NCI-H2107 treated with DMSO at 0.1 percent for 48 hours (cell line): ENCODE measurements around the gene NLRP3.
A peak's percentile ranks its signal among the peaks of the same experiment; 100 is the strongest.

Experiments
- DNase-seq: peaks from one replicate; lab custom pipeline; 2025; ENCODE audit not compliant: unreplicated experiment; lab: John Stamatoyannopoulos, UW

Gene NLRP3

DNA sequence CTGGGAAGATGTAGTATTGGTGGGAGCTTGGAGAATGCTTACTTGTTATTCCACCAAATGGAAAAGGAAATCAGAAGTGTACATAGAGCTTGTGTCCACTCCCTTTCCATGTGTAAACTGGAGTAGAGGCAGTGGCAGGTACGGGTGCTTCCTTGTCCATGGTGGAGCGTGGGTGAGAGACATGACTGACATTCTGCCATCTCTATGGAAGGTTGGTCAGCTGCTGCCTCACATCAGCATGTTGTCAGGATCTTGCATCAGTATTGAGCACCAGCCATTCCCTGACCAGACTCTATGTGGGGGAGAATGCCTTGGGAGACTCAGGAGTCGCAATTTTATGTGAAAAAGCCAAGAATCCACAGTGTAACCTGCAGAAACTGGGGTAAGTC, 19.8 kb downstream of the NLRP3 start:
- no peak for DNase-seq

DNA sequence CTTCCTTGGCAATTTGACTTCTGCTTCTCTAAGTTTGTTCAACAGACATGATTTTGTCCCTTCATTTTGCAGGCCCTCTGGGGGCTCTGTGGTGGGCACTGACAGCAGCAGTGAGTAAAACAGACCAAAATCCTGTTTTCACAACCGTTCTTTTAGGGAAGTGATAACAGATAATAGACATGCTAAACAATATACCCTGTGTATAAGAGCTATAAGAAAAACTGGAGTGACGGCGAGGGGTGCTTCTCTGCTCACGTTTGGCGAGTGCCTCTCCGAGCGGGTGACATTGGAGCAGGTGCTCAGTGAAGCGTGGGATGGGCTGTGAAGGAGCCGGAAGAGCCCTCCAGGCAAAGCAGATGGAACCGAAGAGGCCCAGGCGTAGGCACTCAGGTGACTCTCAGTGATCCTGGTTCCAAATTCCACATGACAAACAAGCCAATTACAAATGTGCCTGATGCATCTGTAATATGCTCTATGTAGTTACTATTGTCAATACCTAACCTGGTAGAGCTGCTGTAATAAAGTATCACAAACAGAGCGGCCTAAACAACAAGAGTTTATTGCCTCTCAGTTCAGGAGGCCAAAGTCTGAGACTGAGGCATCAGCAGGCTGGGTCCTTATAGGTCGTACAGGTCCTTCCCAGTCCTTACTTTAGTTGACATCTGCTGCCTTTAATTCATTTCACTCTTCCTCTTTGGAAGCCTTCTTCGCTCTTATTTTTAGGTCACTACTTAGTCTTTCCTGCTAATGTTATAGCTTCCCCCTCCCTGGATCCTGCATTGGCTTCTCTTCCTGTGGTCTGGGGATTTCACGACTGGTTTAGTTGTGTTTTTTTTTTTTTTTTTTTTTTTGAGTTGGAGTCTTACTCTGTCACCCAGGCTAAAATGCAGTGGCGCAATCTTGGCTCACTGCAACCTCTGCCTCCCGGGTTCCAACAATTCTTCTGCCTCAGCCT, 21.9 kb downstream of the NLRP3 start:
- DNase-seq = no peak

GRCh38 chr1:247440001-247440620, 24.1 kb downstream of the NLRP3 start:
- no peak for DNase-seq

DNA sequence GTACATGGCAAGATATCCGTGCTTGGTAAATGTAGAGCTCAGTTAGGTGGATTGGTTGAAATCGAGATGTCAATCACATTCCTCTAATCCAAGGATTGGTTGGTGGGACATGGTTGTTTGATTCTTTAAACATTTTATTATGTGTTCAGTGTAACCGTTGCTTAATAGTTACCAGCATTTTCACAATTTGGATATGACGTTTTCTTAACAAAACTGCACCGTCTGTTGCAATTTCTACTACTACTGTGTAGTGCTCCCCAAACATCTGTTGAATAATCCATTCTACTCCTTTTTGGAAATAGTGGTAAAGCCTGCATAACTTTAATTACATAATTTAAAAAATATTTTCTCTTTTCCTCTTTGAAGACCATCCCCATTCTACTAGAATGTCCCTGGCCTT, 25.6 kb downstream of the NLRP3 start:
- DNase-seq = no peak

DNA sequence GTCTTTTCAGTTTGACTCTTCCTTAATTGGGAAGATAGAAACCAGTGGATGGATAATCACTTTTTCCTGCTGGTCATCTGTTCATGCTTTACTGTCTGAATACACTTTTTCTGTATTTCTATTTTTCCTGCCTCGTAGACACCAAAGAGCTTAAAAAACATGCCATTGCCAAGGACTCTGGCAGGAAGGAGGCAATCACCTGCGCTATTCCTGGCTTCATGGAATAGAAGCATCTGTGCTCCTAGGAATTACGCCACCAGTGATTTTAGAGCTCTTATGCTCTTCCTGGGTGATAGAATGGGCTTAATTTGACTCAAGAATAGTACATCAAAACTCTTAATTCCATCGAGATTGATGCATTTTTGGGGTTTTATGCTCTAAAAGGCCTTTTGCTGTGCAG, 26.2 kb downstream of the NLRP3 start:
- no peak for DNase-seq

DNA sequence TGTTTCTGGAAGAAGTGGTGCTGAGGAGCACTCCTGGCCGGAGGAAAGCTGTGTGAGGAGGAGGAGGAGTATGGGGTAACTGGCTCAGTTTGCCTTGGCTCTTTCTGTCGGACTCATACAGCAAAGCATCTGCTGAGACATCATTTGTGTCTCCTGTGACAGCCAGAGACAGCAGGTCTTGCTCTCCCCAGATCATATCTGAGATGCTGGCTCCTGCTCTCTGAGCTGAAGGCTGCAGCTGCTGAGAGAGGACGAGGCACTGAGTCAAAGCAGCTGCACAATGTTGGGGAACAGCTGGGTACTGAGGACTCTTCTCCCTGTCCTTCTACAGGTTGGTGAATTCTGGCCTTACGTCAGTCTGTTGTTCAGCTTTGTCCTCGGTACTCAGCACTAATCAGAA, 27.7 kb downstream of the NLRP3 start:
- no peak for DNase-seq

DNA sequence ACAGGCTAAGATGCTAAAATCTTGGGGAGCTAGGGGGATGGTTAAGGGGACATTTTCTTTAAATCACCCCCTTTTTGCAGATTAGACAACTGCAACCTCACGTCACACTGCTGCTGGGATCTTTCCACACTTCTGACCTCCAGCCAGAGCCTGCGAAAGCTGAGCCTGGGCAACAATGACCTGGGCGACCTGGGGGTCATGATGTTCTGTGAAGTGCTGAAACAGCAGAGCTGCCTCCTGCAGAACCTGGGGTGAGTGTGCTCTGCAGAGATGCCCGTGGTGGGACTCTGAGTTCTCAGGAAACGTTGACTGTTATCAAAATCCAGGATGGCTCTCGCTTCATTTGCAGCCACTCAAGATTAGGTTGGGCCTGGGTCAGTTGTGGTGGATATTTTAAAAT, 28.6 kb downstream of the NLRP3 start:
- no peak for DNase-seq

DNA sequence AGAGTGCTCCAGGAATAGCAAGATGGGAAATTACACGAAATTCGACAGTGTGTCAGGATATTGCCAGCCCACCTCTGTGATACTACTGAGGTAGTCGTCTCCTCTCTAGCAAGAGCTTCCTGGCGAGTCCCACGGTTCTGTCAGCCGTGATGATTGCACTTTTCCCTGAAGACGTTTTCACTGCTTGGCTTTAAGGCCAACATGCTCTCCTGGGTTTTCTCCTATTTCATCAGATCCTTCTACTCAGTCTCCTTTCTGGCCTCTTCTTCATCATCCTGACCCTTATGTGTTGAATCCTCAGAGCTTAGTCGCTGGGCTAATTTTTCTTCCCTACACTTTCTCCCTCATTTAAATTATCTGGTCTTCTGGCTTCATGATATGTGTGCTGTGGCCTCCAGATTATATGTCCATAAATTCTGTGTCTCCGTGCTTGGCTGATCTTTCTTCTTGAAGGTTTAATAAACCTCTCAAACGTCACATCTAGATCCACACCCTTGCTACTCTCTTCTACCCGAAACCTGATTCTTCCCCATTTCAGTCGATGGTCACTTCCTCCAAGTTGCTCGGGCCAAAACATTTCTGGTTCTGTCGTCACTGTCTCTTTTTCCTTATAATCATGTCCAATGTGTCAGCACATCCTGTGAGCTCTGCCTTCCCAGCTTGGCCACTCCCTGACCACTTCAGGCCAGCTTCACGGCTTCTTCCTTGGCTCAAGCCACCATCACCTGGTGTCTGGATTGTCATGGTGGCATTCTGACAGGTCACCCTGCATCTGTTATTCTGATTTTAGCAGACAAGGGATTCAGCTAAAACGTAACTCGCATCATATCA, 29.8 kb downstream of the NLRP3 start:
- DNase-seq = no peak

- no peak for DNase-seq
Observed at GRCh38 chr1:247447162-247447909, 31.4 kb downstream of the NLRP3 start.

DNA sequence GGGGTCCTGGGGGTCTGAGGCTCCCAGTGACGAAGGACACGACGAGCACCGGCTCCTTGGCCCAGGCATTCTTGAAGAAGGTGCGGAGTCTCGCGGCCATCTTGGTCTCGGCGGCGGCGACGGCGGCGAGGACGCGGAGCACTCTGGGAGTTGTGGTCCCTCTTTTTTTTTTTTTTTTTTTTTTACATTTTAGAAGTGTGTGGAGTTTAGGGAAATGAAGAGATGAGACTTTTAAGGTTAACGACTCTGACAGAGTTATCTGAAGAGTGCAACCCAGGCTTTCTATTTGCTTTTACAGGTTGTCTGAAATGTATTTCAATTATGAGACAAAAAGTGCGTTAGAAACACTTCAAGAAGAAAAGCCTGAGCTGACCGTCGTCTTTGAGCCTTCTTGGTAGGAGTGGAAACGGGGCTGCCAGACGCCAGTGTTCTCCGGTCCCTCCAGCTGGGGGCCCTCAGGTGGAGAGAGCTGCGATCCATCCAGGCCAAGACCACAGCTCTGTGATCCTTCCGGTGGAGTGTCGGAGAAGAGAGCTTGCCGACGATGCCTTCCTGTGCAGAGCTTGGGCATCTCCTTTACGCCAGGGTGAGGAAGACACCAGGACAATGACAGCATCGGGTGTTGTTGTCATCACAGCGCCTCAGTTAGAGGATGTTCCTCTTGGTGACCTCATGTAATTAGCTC, 32.3 kb downstream of the NLRP3 start:
- peak; percentile 10 for DNase-seq

- DNase-seq = no peak
Observed at GRCh38 chr1:247451388-247452010, 35.5 kb downstream of the NLRP3 start.

DNA sequence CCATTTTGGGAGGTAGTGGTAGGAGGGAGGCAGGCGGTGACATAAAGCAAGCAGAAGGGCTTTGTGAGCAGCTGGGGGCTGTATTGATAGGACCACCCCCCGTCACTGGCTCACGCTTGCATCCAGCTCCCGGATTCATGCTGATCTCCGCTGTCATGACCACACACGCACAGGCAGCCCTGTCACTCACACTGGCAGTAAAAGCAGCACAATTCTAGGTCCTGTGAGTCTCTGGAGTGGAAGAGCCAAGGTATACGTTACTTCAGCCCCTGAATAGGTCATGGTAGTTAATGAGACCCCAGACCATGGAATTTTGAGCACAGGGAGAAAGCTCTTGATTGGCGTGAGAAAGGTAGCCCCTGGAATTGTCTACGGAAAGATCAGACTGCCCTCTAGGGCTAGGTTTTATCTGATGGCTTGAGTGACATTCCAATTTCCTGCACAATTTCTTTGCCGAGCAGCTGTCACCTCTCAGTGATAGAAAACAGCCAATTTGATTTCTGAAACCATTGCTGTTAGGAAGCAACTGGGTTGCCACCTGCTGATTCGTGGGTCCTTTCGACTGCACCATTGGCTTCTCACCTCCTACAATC, 36.6 kb downstream of the NLRP3 start:
- no peak for DNase-seq

GRCh38 chr1:247453245-247453644, 37.3 kb downstream of the NLRP3 start:
- no peak for DNase-seq

GRCh38 chr1:247453997-247454396, 38.0 kb downstream of the NLRP3 start:
- DNase-seq = no peak

DNA sequence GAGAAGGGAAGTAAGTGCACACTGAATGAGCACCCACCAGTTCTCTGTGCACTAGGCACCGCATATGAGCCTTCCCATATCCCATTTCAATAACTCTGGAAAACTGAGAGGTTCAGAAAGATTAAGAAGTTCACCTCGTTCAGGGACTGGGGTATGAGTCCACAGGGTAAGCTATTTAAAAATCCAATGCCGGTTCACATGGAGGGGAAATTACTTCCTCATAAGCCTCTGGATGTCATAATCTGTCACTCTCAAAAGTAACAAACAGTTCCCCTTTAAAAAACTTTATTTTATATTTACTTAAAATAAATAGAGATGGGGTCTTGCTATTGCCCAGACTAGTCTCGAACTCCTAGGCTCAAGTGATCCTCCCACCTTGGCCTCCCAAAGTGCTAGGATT, 40.0 kb downstream of the NLRP3 start:
- DNase-seq = no peak

DNA sequence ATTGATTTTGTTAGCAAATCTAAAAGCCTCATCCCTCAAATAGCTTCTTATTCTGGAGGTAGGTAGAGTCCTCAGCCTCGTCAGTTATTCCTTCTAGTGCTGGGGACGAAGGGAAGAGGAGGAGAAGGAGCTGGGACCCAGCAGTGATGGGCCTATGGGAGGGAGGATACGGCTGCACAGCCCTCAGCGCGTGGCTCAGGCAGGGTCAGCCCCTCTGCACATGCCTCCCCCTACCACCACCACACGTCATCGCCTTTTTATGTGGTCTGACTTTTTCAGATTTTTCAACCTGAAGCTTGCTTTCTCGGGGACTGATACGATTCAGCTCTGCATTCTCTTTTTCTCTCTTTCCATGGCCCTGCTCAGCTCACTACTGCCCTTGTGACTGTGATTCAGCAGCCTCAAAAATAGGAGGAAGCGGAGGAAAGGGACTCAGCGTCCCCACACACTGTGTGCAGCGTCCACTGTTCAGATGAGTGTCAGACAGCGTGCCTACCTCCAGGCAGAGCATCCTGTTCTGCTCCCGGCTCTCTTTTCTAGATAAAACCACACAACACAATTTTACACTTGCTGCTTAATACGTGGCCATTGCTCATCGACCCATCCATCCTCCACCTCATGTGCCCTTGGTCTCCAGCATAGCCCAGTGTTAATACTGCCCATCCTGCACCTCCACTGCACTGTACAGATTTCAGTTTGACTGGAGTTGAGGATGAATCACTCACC, 41.1 kb downstream of the NLRP3 start:
- DNase-seq = no peak

DNA sequence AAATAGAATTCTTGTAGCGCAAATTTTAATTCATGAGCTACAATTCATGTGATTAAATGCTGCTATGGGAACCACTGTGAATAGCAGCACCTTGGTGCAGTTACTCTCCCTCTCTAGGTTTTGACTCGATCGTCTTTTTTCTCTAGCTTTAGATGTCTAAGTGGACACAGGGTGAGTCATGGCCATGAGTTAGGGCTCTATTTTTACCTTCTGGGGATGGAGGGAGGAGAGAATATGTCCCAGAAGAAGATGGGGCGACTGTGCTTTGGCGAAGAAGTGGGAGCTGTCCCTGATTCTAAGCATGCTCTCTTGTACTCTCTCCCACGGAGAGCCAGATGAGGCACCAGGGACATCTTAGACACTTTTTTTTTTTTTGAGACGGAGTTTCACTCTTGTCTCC, 43.5 kb downstream of the NLRP3 start:
- DNase-seq = no peak

GRCh38 chr1:247465796-247466195, 49.8 kb downstream of the NLRP3 start:
- DNase-seq = no peak

- DNase-seq = no peak
Observed at GRCh38 chr1:247467129-247467528, 51.2 kb downstream of the NLRP3 start.
